Epithelial cell of prostate (primary cell): Measurements from ENCODE around the gene TAS1R3.
"Not testable (repeated sequence)": the region's sequence is repeated elsewhere in the genome, so short reads cannot be mapped to it uniquely, and the experiment has no call there.

Experiments
- DNase-seq: peaks from one replicate; pipeline ENCODE4 v3.0.0-alpha.2; 2011; ENCODE audit warnings: low read depth, low spot score
- H3K27ac ChIP-seq: fragments of 450-650 bp; 2 replicates; pipeline ENCODE4 v1.5.1; 2017; ENCODE audit warnings: mild to moderate bottlenecking

TAS1R3 gene

GRCh38 chr1:1361233-1361981 lies 30.3 kb downstream of the TAS1R3 start:
- no peak overlapping the region for H3K27ac ChIP-seq
- DNase-seq, result no peak

- no peak for DNase-seq
- H3K27ac ChIP-seq, result no peak overlapping the region
Observed at GRCh38 chr1:1361982-1362423, 30.9 kb downstream of the TAS1R3 start.

GRCh38 chr1:1364266-1364665 lies 33.2 kb downstream of the TAS1R3 start:
- no peak for DNase-seq
- peak overlapping the region; percentile 30 for H3K27ac ChIP-seq

- DNase-seq, result no peak
- H3K27ac ChIP-seq, result no peak overlapping the region
Observed at GRCh38 chr1:1365875-1366698, 35.0 kb downstream of the TAS1R3 start.

GRCh38 chr1:1366699-1367066 lies 35.6 kb downstream of the TAS1R3 start:
- no peak for DNase-seq
- no peak overlapping the region for H3K27ac ChIP-seq

- H3K27ac ChIP-seq, result no peak overlapping the region
- no peak for DNase-seq
Observed at GRCh38 chr1:1367315-1367714, 36.2 kb downstream of the TAS1R3 start.

- not testable (repeated sequence) for DNase-seq
Observed at GRCh38 chr1:1370094-1370493, 39.0 kb downstream of the TAS1R3 start.

GRCh38 chr1:1370771-1371300 lies 39.8 kb downstream of the TAS1R3 start:
- no peak overlapping the region for H3K27ac ChIP-seq
- no peak for DNase-seq

More at GRCh38 chr1:1370094-1370493, 39.0 kb downstream of the TAS1R3 start:
- H3K27ac ChIP-seq, result not testable (repeated sequence)

GRCh38 chr1:1371364-1371745 lies 40.3 kb downstream of the TAS1R3 start:
- no peak for DNase-seq
- no peak overlapping the region for H3K27ac ChIP-seq

GRCh38 chr1:1371746-1372711 lies 40.9 kb downstream of the TAS1R3 start:
- no peak for DNase-seq
- H3K27ac ChIP-seq, result no peak overlapping the region

GRCh38 chr1:1373051-1373814 lies 42.2 kb downstream of the TAS1R3 start:
- no peak overlapping the region for H3K27ac ChIP-seq

GRCh38 chr1:1373815-1374588 lies 42.9 kb downstream of the TAS1R3 start:
- DNase-seq, result no peak
- H3K27ac ChIP-seq, result peak overlapping the region; percentile 87

More at GRCh38 chr1:1373051-1373814, 42.2 kb downstream of the TAS1R3 start:
- DNase-seq, result no peak

- DNase-seq, result no peak
- peak overlapping the region; percentile 87 for H3K27ac ChIP-seq
Observed at GRCh38 chr1:1374589-1374928, 43.5 kb downstream of the TAS1R3 start.

- peak; percentile 99 for DNase-seq
Observed at GRCh38 chr1:1374929-1375662, 44.0 kb downstream of the TAS1R3 start, which contains the start of gene AURKAIP1. TSS of gene AURKAIP1 (minus strand) at chr1:1375207. CDS start at chr1:1374756, 451 bp downstream.

GRCh38 chr1:1376551-1377226 lies 45.6 kb downstream of the TAS1R3 start:
- no peak overlapping the region for H3K27ac ChIP-seq
- no peak for DNase-seq

More at GRCh38 chr1:1374929-1375662, 44.0 kb downstream of the TAS1R3 start, which contains the start of gene AURKAIP1:
- H3K27ac ChIP-seq, result peak within 1 kb of the TSS; percentile 87

- DNase-seq, result no peak
- no peak overlapping the region for H3K27ac ChIP-seq
Observed at GRCh38 chr1:1377540-1378205, 46.6 kb downstream of the TAS1R3 start.

- H3K27ac ChIP-seq, result no peak overlapping the region
- no peak for DNase-seq
Observed at GRCh38 chr1:1380860-1381259, 49.8 kb downstream of the TAS1R3 start.
